Stimulated activated CD4-positive, alpha-beta T cell treated with anti-CD3 and anti-CD28 coated beads, TNF-alpha, amount 100 ng/mL, for 24 hours (primary cell): Measurements from ENCODE around the gene ITGAD.

Experiments
- DNase-seq, 3 experiments: peaks; one replicate each; pipeline ENCODE4 v3.0.0-alpha.2; 2020; ENCODE audit warnings: low read depth in 3 of 3

Gene ITGAD

DNA sequence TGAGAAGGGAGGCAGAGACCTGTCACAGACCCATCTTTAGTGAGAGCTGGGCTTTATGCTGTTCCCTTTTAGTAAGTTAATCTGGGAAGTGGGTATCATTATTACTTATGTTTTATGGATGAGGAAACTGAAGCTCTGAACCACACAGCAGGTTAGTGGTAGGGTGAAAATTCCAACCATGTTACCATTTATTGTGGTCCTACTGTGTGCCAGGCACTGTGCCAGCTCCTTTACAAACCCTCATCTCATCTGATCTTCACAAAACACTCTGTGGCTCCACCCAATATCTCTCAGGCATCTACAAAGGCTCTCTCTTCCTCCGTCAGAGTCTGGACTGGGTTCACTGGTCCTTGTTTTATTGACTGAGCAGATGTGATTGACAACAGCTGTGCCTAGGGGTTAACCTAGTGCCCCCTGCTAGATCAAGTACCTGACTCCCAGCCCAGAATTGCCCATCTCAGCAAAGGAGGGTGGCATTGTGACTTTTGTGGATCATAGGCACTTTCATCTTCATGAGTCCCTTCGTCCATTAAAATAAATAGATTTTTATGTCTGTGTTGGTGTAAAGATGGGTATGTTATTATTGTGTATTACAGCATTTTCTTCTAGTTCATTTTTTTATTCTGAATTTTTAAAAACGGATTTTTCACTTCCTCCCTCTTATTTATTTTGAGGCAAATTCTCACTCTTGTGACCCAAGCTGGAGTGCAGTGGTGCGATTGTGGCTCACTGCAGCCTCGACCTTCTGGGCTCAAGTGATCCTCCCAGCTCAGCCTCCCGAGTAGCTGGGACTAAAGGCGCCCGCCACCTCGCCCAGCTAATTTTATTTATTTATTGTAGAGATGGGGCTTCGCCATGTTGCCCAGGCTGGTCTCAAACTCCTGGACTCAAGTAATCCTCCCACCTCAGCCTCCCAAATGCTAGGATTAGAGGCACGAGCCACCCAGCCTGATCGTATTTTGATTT, 81.9 kb downstream of the ITGAD start:
- no peak for DNase-seq

DNA sequence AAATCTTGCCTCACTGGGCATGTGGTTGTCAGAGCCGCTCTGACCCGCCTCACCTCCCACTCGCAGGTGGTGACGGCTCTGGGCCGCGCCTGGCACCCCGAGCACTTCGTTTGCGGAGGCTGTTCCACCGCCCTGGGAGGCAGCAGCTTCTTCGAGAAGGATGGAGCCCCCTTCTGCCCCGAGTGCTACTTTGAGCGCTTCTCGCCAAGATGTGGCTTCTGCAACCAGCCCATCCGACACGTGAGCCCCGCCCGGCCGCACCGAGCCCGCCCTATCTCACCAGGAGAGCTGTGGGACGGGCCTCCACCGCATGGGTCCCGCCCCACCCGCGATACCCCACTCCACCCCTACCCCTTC, 82.8 kb downstream of the ITGAD start:
- DNase-seq = no peak
